ENCODE data around the gene ZNF30.

DNA sequence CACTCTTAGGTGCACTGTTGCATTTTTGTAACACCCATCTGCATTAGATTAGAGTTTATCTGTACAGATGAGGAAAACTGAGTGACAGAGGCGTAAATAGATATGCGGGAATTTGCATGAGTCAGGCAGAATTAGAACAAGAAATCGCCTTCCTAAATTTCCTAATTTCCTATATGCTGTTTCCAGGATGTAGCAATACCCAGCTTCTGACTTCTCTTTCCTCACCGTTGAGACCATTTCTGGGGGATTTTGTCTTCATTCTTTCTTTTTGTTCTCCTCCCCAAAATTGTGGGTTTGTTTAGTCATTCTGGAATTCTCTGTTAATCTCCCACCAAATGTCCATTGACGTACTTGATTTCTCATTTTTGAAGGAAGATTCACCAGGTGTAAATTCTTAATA, 47.9 kb downstream of the ZNF30 start:
- TF ChIP-seq, protein P1, sequence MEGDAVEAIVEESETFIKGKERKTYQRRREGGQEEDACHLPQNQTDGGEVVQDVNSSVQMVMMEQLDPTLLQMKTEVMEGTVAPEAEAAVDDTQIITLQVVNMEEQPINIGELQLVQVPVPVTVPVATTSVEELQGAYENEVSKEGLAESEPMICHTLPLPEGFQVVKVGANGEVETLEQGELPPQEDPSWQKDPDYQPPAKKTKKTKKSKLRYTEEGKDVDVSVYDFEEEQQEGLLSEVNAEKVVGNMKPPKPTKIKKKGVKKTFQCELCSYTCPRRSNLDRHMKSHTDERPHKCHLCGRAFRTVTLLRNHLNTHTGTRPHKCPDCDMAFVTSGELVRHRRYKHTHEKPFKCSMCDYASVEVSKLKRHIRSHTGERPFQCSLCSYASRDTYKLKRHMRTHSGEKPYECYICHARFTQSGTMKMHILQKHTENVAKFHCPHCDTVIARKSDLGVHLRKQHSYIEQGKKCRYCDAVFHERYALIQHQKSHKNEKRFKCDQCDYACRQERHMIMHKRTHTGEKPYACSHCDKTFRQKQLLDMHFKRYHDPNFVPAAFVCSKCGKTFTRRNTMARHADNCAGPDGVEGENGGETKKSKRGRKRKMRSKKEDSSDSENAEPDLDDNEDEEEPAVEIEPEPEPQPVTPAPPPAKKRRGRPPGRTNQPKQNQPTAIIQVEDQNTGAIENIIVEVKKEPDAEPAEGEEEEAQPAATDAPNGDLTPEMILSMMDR (IDR thresholded peaks at IDR 0.05; ENCODE audit: poor library complexity): no peak
- no peak for TF ChIP-seq EZH2phosphoT487 (IDR thresholded peaks at IDR 0.05; ENCODE audit: low read depth, severe bottlenecking, unreplicated experiment)
